KOPT-K1 (cell line): ENCODE results near the gene LAMA2.

Experiments
- H3K27ac ChIP-seq: fragments of 200-600 bp; sonication (generic); 2 replicates; pipeline ENCODE4 v1.5.1; 2016; ENCODE audit warnings: antibody characterized with exemption, mild to moderate bottlenecking, low read depth, low read length; ENCODE audit not compliant: poor library complexity, severe bottlenecking
- H3K36me3 ChIP-seq: fragments of 200-600 bp; sonication (generic); 2 replicates; pipeline ENCODE4 v1.5.1; 2017; ENCODE audit warnings: antibody characterized with exemption, mild to moderate bottlenecking, low read length, moderate library complexity; ENCODE audit not compliant: insufficient read depth
- H3K9me3 ChIP-seq: fragments of 200-600 bp; sonication (generic); 2 replicates; pipeline ENCODE4 v1.5.1; 2017; ENCODE audit warnings: antibody characterized with exemption, low read length, mild to moderate bottlenecking; ENCODE audit not compliant: insufficient read depth, poor library complexity, severe bottlenecking

The LAMA2 gene

GRCh38 chr6:129236001-129236517 lies 353.1 kb downstream of the LAMA2 start:
- no peaks in the 10 kb centered on the region for H3K36me3 ChIP-seq
- H3K9me3 ChIP-seq: no peaks in the 10 kb centered on the region
- H3K27ac ChIP-seq: no peak overlapping the region

DNA sequence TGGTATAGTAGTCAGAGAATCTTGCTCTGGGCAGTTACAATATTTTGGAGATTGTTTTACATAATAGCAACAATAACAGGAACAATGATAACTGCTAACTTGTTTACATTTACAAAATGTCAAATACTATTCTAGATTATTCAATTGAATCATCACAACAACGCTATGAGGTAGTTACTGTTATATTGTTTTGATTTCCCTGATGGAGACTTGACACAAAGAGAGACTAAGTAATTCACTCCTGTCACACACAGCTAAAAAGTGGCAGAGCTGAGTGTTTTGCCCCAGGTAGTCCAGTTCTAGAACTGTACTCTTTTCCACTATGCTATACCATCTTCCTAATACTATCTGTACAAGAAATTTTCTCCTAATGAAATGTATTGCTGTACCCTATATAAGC lies 356.1 kb downstream of the LAMA2 start:
- H3K9me3 ChIP-seq: no peaks in the 10 kb centered on the region
- H3K36me3 ChIP-seq: no peaks in the 10 kb centered on the region
- no peak overlapping the region for H3K27ac ChIP-seq

DNA sequence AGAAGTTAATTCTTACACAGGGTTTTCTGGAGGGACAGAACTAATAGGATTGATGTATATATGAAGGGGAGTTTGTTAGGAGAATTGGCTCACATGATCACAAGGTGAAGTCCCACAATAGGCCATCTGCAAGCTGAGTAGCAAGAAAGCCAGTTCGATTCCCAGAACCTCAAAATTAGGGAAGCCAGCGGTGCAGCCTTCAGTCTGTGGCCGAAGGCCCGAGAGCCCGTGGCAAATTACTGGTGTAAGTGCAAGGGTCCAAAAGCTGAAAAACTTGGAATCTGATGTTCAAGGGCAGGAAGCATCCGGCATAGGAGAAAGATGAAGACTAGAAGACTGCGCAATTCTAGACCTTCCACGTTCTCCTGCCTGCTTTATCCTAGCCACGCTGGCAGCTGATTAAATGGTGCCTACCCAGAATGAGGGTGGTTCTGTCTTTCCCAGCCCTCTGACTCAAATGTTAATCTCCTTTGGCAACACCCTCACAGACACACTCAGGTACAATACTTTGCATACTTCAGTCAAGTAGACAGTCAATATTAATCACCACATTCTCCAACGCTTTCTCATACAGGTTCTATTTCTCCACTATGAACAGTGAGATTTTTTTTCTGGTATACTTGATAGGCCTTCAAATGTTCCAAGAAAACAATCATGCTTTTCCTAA lies 357.0 kb downstream of the LAMA2 start:
- H3K9me3 ChIP-seq: no peaks in the 10 kb centered on the region
- no peak overlapping the region for H3K27ac ChIP-seq
- no peaks in the 10 kb centered on the region for H3K36me3 ChIP-seq

GRCh38 chr6:129240492-129240853 lies 357.5 kb downstream of the LAMA2 start:
- no peak overlapping the region for H3K27ac ChIP-seq
- H3K9me3 ChIP-seq: no peaks in the 10 kb centered on the region
- no peaks in the 10 kb centered on the region for H3K36me3 ChIP-seq

GRCh38 chr6:129242546-129242945 lies 359.6 kb downstream of the LAMA2 start:
- no peak overlapping the region for H3K27ac ChIP-seq
- no peaks in the 10 kb centered on the region for H3K36me3 ChIP-seq
- no peaks in the 10 kb centered on the region for H3K9me3 ChIP-seq

GRCh38 chr6:129243377-129243776 lies 360.4 kb downstream of the LAMA2 start:
- no peaks in the 10 kb centered on the region for H3K9me3 ChIP-seq
- no peaks in the 10 kb centered on the region for H3K36me3 ChIP-seq
- H3K27ac ChIP-seq: no peak overlapping the region

GRCh38 chr6:129248946-129249345 lies 366.0 kb downstream of the LAMA2 start:
- no peak overlapping the region for H3K27ac ChIP-seq
- no peaks in the 10 kb centered on the region for H3K36me3 ChIP-seq
- H3K9me3 ChIP-seq: no peaks in the 10 kb centered on the region

DNA sequence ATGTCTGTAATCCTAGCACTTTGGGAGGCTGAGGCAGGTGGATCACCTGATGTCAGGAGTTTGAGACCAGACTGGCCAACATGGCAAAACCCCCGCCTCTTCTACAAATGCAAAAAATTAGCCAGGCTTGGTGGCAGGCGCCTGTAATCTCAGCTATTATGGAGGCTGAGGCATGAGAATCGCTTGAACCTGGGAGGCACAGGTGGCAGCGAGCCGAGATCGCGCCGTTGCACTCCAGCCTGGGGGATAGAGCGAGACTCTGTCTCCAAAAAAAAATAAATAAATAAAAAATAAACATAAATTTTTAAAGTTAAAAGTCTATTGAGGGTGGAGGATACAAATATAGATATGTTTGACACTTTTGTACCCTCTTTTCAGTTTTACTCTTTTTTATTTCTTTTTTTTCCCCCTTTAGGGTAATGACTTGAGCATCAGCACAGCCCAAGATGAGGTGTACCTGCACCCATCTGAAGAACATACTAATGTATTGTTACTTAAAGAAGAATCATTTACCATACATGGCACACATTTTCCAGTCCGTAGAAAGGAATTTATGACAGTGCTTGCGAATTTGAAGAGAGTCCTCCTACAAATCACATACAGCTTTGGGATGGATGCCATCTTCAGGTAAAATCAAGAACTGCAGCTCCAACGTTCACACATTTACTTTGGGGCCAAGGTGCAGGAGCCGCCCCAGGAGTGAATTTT lies 368.9 kb downstream of the LAMA2 start:
- no peaks in the 10 kb centered on the region for H3K36me3 ChIP-seq
- no peak overlapping the region for H3K27ac ChIP-seq
- H3K9me3 ChIP-seq: no peaks in the 10 kb centered on the region

DNA sequence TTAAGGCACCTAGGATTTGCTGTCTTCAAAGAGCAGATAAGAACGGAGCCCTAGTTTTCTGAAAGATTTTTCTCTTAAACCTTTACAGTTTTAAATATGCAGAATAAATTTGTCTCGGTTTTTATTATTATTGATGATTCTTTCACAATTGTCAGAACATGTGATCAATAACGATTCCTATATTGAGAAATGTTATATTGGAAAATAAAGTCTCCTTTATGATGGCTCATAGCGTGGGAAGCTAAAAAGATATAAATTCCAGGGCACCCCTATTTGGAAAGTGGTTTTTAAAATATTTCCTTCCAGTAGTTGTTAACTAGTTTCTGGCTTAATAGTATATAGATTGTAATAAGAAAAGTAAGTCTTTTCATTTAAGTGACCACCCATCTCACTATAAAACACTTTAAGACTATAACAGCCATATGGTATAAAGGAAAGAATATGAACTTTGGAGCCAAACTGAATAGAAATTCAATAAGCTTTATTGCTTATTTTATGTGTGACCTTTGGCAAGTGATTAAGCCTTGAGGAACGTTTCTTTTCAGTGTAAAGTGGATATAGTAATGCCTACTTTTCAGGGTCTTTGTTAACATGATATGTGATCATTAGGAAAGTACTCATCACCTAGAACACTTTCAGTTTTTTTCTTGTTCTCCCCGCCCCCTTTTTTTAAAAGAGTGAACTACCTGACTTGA lies 369.6 kb downstream of the LAMA2 start:
- no peak overlapping the region for H3K27ac ChIP-seq
- no peaks in the 10 kb centered on the region for H3K9me3 ChIP-seq
- H3K36me3 ChIP-seq: no peaks in the 10 kb centered on the region

- H3K9me3 ChIP-seq: no peaks in the 10 kb centered on the region
- H3K36me3 ChIP-seq: no peaks in the 10 kb centered on the region
- H3K27ac ChIP-seq: no peak overlapping the region
Observed at GRCh38 chr6:129253242-129253641, 370.3 kb downstream of the LAMA2 start.

DNA sequence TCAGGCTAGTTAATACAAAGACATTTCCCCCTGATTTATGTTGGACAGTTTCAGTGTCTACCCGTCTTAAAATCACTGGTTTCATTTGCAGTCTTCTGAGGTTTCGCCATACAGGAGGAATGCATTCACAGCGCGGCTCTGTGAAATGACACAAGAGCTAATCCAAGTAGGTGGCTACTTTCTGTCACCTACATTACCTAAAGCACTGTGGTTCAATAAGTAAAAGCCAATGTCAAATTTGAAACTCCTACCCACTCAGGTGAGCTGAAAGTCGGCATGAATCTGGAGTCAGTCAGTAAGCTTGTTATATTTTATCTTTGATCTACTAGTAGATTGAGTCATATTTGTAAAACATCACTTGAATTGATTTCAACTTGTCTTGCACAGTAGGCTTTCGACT lies 370.8 kb downstream of the LAMA2 start:
- Histone ChIP-seq H3K27ac (no peak overlapping the region), H3K9me3 (no peaks in the 10 kb centered on the region), H3K36me3 (no peaks in the 10 kb centered on the region)

- Histone ChIP-seq H3K36me3 (no peaks in the 10 kb centered on the region), H3K27ac (no peak overlapping the region), H3K9me3 (no peaks in the 10 kb centered on the region)
Observed at GRCh38 chr6:129257196-129257595, 374.3 kb downstream of the LAMA2 start.

GRCh38 chr6:129262661-129263060 lies 379.7 kb downstream of the LAMA2 start:
- Histone ChIP-seq H3K9me3 (no peaks in the 10 kb centered on the region), H3K27ac (no peak overlapping the region), H3K36me3 (no peaks in the 10 kb centered on the region)

DNA sequence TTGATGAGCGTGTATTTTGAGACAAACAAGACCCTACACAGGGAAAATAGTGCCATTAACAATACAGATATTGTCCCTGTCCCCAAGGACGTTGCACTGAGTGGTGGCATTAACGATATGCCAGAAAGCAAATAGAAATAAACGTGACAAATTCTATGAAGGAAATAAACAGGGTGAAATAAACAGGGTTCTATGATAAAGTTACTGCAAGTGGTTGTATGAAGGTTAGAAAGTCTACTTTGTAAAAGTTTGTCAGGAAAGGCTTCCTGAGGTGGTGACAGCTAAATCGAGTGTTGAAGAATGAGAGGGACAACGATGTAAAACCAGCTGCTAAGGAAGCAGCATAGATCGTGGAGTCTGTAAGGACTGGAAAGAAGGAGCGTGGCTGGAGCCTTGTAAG lies 380.2 kb downstream of the LAMA2 start:
- no peaks in the 10 kb centered on the region for H3K9me3 ChIP-seq
- no peaks in the 10 kb centered on the region for H3K36me3 ChIP-seq
- no peak overlapping the region for H3K27ac ChIP-seq

- Histone ChIP-seq H3K9me3 (no peaks in the 10 kb centered on the region), H3K27ac (no peak overlapping the region), H3K36me3 (no peaks in the 10 kb centered on the region)
Observed at GRCh38 chr6:129264480-129265045, 381.6 kb downstream of the LAMA2 start.
